Adipocyte (in vitro differentiated cells): Measurements from ENCODE around the gene CNKSR1.

Source experiments
- DNase-seq: peaks from one replicate; pipeline ENCODE4 v3.0.0-alpha.2; 2015; ENCODE audit warnings: low read depth
- H3K27me3 ChIP-seq: replicated peaks from 2 replicates; pipeline ENCODE4 v1.7.0; 2013; ENCODE audit warnings: mild to moderate bottlenecking, low read length, moderate library complexity; ENCODE audit not compliant: control insufficient read depth, insufficient read depth
- H3K36me3 ChIP-seq: 2 replicates; pipeline ENCODE4 v1.7.0; 2013; ENCODE audit warnings: low read length, mild to moderate bottlenecking, moderate library complexity; ENCODE audit not compliant: control insufficient read depth, insufficient read depth, severe bottlenecking
- H3K4me1 ChIP-seq: 2 replicates; pipeline ENCODE4 v1.7.0; 2013; ENCODE audit warnings: mild to moderate bottlenecking, low read length, moderate library complexity; ENCODE audit not compliant: control insufficient read depth, insufficient read depth
- H3K4me3 ChIP-seq: 2 replicates; pipeline ENCODE4 v1.7.0; 2013; ENCODE audit warnings: mild to moderate bottlenecking, low read length, moderate library complexity
- H3K9ac ChIP-seq: 2 replicates; pipeline ENCODE4 v1.7.0; 2013; ENCODE audit warnings: mild to moderate bottlenecking, low read length, moderate library complexity
- H3K9me3 ChIP-seq: 2 replicates; pipeline ENCODE4 v1.7.0; 2013; ENCODE audit warnings: mild to moderate bottlenecking, low read length, moderate library complexity; ENCODE audit not compliant: control insufficient read depth

CNKSR1 gene

GRCh38 chr1:26148887-26149286 lies 28.4 kb upstream of the CNKSR1 start:
- Histone ChIP-seq H3K9me3 (no peaks in the 10 kb centered on the region), H3K36me3 (no peaks in the 10 kb centered on the region), H3K4me1 (no peaks in the 10 kb centered on the region), H3K9ac (no peak overlapping the region), H3K27me3 (peaks cover 59% of the 10 kb centered on the region), H3K4me3 (no peak overlapping the region)
- DNase-seq, result no peak

GRCh38 chr1:26153966-26154532 lies 23.2 kb upstream of the CNKSR1 start:
- no peaks in the 10 kb centered on the region for H3K9me3 ChIP-seq
- peaks cover 73% of the 10 kb centered on the region for H3K27me3 ChIP-seq
- H3K9ac ChIP-seq, result no peak overlapping the region
- DNase-seq, result no peak
- H3K36me3 ChIP-seq, result no peaks in the 10 kb centered on the region
- no peak overlapping the region for H3K4me3 ChIP-seq
- no peaks in the 10 kb centered on the region for H3K4me1 ChIP-seq

DNA sequence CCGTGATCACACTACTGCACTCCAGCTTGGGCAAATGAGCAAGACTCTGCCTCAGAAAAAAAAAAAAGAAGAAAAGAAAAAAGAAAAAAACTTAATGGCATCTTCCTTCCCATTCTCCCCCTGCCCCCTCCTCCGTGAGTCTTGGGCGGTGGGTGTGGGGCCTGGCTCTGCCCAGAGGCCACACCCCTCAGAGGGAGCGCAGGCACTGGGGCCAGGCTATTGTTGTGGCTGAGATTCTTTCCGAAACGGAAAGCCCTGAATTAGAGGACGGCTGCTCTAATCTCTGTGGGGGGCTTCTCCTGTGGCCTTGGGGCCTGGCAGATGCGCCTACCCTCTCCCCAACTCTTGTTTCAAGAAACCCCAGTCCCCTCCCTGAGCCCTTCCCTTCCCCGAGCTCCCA lies 22.5 kb upstream of the CNKSR1 start:
- Histone ChIP-seq H3K4me1 (no peaks in the 10 kb centered on the region), H3K9me3 (no peaks in the 10 kb centered on the region), H3K4me3 (no peak overlapping the region), H3K27me3 (peaks cover 71% of the 10 kb centered on the region), H3K9ac (no peak overlapping the region), H3K36me3 (no peaks in the 10 kb centered on the region)
- DNase-seq, result no peak

DNA sequence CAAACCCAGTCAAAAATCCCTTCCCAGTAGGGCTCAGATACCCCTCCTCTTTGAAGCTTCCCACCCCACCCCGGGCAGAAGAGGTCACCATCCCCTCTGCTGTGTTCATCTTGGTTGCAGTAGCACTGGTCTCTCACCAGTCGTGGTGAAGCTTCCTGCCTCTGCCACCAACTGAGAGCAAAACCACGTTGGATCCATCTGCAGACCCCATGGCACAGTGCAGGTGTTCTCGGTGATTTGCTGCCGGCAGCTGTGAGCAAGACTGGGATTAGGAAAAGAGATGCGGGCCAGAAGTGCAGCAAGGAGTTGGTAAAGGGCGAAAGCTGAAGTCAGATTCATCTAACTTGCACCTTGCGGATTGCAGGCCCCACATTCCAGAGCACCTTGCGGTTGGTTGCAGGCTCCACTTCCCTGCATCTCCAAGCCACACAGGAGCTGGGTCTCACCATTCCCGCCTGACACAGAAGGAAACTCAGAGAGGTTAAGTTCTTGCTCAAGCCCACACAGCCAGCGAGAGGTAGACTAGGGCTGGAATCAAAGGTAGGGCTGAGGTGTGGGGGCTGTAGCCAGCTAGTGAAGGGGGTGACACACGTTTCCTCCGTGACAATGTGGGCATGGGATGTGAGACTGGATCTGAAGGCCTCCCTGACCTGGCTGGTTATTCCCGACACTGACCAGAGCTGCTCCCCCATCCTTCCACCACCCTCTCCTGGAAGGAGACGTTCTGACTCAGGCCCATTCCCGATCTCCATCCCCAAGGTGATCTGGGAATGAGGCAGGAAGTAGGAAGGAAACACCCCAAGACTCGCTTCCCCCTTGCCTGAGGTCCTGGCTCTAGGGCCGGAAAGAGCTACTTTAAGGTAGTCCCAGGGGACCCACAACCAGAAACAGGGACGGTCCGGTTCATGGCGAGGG lies 21.7 kb upstream of the CNKSR1 start:
- no peak for DNase-seq
- no peaks in the 10 kb centered on the region for H3K4me1 ChIP-seq
- no peak overlapping the region for H3K4me3 ChIP-seq

DNA sequence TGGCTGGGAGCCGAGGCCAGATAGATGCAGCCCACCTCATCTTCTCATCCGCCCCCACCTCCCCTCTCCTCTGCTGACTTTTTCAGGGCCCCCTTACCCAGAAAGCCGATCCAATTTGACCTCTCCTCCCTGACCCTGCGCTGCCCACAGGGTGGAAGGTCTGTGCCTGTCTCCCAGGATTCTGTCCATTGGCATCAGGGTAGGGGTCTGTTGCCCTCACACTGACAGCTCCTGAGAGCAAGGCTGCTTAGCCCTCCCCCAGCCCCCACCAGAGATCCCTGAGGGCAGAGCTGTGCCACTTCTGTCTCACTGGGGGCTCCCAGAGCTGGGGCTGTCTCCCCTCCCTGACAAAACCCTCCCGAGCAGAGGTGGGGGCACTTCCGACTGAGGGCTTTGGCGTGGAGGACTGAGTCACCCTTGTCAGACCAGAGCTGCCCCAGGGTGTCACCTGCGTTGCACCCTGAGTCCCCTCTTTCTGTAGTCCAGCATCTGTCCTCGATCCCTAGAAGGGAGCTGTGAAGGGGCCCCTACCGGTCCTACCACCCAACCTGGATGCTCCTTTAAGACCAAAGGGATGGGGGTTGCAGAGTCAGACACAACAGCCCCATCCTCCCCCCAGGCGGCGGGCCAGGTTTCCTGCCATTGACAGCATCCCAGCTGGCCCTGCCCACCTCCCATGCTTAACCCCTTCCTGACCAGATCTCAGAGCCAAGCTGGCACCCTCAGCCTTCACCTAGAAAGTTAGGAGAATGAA lies 20.8 kb upstream of the CNKSR1 start:
- Histone ChIP-seq H3K4me3 (no peak overlapping the region), H3K9ac (no peak overlapping the region), H3K36me3 (no peaks in the 10 kb centered on the region), H3K4me1 (peaks cover 4% of the 10 kb centered on the region), H3K9me3 (no peaks in the 10 kb centered on the region), H3K27me3 (peaks cover 64% of the 10 kb centered on the region)
- no peak for DNase-seq

More for the DNA sequence above, 21.7 kb upstream of the CNKSR1 start:
- no peaks in the 10 kb centered on the region for H3K9me3 ChIP-seq
- H3K27me3 ChIP-seq, result peaks cover 62% of the 10 kb centered on the region
- H3K9ac ChIP-seq, result no peak overlapping the region
- no peaks in the 10 kb centered on the region for H3K36me3 ChIP-seq

DNA sequence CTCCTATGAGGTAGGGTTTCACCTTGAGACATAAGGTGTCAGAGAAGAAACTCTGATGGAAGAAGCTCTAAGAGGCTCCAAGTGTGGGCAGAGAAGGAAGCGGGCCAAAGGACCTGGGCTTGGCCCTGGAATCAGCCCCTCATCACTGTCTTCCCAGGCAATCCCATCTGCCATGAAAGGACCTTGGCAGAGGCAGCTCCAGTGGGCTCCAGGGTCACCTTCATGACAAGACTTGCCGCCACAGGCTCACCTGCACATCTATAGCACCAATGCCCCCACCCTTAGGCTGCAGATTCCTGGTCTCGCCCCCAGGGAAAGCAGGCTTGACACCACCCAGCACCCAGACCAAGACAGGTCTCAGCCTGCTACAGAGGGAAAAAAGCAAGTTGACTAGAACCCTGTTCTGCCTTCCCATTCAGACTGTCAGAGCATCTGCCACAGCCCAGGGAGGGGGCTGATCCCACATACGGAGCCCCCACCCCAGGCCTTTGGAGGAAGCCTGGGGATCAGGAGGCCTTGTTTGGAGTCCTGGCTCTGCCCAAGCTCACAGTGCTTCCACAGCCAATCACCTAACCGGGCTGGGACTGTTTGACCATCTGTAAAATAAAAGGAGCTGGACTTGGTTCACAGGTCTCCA lies 18.9 kb upstream of the CNKSR1 start:
- H3K4me3 ChIP-seq, result no peak overlapping the region
- H3K4me1 ChIP-seq, result peaks cover 9% of the 10 kb centered on the region
- no peak overlapping the region for H3K9ac ChIP-seq
- no peak for DNase-seq
- peaks cover 64% of the 10 kb centered on the region for H3K27me3 ChIP-seq
- no peaks in the 10 kb centered on the region for H3K36me3 ChIP-seq
- H3K9me3 ChIP-seq, result no peaks in the 10 kb centered on the region

GRCh38 chr1:26158908-26159742 lies 18.2 kb upstream of the CNKSR1 start, which contains the start of gene FAM110D:
Gene FAM110D (plus strand): TSS chr1:26159079. CDS start chr1:26161292, 2,213 bp downstream.
- Histone ChIP-seq H3K36me3 (no peaks in the 10 kb centered on the region), H3K4me1 (peaks cover 9% of the 10 kb centered on the region), H3K4me3 (no peak within 1 kb of the TSS), H3K9me3 (no peaks in the 10 kb centered on the region), H3K27me3 (peaks cover 62% of the 10 kb centered on the region), H3K9ac (no peak within 1 kb of the TSS)
- DNase-seq, result no peak

GRCh38 chr1:26159743-26160039 lies 17.6 kb upstream of the CNKSR1 start:
- peaks cover 58% of the 10 kb centered on the region for H3K27me3 ChIP-seq
- peaks cover 9% of the 10 kb centered on the region for H3K4me1 ChIP-seq
- H3K9me3 ChIP-seq, result no peaks in the 10 kb centered on the region

DNA sequence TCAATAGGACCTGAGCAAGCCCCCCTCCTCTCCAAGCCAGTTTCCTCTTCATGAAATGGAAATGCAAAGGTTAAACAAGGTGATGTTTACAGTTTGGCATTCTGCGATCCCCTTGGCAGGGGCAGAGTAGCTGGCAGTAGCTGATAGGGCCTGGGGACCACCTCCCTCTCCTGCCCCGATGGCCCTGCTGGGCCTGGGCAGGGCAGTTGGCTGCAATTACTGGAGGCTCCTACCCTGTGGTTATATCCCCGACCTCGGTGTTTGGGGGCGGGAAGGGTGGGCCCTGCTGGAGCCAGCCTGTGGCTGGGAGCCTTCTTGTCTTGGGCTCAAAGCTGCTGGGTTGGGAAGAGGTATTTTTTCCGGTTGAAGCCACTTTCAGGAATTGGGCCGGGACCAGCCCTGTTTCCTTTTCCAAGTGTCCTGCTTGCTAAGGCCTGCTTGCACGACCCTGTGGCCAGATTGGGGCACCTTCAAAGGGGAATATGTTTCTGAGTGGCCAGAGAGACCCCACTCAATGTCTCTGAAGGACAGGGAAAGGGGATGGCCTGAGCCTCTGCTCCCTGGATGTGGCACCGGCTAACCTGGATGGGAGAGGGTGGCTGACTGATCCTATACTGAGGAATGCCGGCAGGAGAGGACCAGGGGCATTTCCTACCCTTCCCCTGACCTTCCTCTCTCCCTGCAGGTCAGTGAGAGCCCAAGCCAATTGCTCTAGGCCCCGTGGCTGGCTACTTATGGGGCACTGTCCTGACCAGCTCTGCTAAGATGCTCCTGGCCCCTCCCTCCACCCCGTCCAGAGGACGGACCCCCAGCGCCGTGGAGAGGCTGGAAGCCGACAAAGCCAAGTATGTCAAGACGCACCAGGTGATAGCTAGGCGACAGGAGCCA lies 16.5 kb upstream of the CNKSR1 start:
- no peaks in the 10 kb centered on the region for H3K9me3 ChIP-seq
- H3K9ac ChIP-seq, result no peak overlapping the region
- no peak for DNase-seq
- no peaks in the 10 kb centered on the region for H3K36me3 ChIP-seq
- H3K4me1 ChIP-seq, result peaks cover 9% of the 10 kb centered on the region
- peaks cover 48% of the 10 kb centered on the region for H3K27me3 ChIP-seq
- H3K4me3 ChIP-seq, result peak overlapping the region; percentile 60

More at GRCh38 chr1:26159743-26160039, 17.6 kb upstream of the CNKSR1 start:
- Histone ChIP-seq H3K4me3 (no peak overlapping the region), H3K9ac (no peak overlapping the region), H3K36me3 (no peaks in the 10 kb centered on the region)
- no peak for DNase-seq
